Measurements from ENCODE around the gene MAD2L2.

Gene MAD2L2

DNA sequence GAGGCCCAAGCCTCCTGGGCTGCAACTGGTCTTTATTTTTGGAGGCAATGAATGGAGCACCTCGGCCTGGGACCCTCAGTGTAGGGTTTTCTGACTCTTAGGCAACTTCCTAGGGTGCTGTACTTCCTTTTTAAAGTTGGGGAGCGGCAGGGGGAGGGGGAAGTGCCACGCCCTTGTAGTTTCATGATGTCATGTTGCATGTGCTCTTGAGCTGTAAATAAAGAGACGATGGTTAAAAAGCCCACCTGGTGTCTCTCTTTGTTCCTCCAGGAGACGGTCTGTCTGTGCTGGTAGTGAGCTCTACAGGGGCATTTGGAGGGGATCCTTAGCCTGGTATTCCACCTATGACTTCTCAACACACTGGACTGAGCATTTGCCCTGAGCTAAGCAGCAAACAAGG is 44.7 kb upstream of the MAD2L2 start:
- TF ChIP-seq, protein P1, sequence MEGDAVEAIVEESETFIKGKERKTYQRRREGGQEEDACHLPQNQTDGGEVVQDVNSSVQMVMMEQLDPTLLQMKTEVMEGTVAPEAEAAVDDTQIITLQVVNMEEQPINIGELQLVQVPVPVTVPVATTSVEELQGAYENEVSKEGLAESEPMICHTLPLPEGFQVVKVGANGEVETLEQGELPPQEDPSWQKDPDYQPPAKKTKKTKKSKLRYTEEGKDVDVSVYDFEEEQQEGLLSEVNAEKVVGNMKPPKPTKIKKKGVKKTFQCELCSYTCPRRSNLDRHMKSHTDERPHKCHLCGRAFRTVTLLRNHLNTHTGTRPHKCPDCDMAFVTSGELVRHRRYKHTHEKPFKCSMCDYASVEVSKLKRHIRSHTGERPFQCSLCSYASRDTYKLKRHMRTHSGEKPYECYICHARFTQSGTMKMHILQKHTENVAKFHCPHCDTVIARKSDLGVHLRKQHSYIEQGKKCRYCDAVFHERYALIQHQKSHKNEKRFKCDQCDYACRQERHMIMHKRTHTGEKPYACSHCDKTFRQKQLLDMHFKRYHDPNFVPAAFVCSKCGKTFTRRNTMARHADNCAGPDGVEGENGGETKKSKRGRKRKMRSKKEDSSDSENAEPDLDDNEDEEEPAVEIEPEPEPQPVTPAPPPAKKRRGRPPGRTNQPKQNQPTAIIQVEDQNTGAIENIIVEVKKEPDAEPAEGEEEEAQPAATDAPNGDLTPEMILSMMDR (IDR thresholded peaks at IDR 0.05; ENCODE audit: borderline replicate concordance, control extremely low read depth, extremely low read depth, insufficient read depth, missing control alignments) = no peak
- in situ Hi-C loops (cut with MboI; ENCODE audit: low sequenced_read_pairs, unreplicated experiment) = no loop called here
- no peak for DNase-seq (ENCODE audit: low spot score)

DNA sequence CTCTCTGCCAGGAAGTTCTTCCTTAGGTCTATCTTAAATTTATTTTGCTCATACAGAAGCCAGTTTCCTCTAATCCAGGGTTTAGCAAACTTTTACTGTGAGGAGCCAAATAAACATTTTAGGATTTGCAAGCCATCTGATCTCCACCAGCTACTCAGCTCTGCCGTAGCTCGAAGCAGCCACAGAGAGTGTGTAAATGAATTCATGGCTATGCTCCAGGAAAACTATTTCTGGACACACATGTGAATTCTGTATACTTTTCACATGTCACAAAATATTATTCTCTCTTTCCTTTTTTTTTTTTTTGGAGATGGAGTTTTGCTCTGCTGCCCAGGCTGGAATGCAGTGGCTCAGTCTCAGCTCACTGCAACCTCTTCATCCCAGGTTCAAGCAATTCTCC is 41.6 kb upstream of the MAD2L2 start:
- DNase-seq (ENCODE audit: low spot score) = no peak
- TF ChIP-seq, protein P1 (IDR thresholded peaks at IDR 0.05; ENCODE audit: borderline replicate concordance, control extremely low read depth, extremely low read depth, insufficient read depth, missing control alignments) = no peak
- in situ Hi-C loops (cut with MboI; ENCODE audit: low sequenced_read_pairs, unreplicated experiment) = no loop called here

DNA sequence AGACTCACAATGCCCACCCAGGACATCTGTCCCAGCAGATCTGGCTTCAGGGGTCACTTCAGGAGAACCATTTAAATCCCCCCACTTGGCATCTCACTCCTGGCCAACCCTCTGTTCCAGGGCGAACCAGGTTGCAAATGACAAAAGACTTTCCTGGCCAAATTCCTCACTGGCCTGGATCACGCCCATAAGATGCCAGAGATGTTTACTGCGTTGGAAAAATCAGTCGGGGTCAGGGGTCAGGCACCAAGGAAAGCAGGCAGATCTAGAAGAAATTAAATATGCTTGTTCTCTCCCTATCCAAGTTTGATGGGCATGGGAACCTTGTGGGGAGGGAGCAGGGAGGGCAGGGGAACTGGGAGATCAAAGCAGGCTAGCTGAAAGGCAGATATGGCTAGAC is 40.4 kb upstream of the MAD2L2 start:
- TF ChIP-seq, protein P1 (IDR thresholded peaks at IDR 0.05; ENCODE audit: borderline replicate concordance, control extremely low read depth, extremely low read depth, insufficient read depth, missing control alignments) = no peak
- DNase-seq (ENCODE audit: low spot score) = no peak
- in situ Hi-C loops (cut with MboI; ENCODE audit: low sequenced_read_pairs, unreplicated experiment) = no loop called here

DNA sequence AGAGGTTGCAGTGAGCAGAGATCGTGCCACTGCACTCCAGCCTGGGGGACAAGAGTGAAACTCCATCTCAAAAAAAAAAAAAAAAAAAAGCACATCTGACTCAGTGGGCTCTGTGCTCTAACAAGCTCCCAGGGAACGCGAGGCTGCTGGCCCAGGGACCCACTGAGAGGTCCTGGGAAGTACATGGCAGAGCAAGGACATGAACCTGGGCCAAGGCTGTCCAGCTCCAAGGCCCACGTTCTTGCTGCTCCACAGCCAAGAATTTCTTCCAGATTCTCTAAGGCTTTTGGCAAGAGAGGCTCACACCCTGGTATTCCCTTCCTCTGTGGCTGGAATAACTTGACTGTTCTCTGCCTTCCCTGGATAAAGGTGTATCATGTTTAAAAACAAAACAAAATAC is 39.6 kb upstream of the MAD2L2 start:
- in situ Hi-C loops (cut with MboI; ENCODE audit: low sequenced_read_pairs, unreplicated experiment) = no loop called here
- TF ChIP-seq, protein P1 (IDR thresholded peaks at IDR 0.05; ENCODE audit: borderline replicate concordance, control extremely low read depth, extremely low read depth, insufficient read depth, missing control alignments) = no peak
- DNase-seq (ENCODE audit: low spot score) = no peak

DNA sequence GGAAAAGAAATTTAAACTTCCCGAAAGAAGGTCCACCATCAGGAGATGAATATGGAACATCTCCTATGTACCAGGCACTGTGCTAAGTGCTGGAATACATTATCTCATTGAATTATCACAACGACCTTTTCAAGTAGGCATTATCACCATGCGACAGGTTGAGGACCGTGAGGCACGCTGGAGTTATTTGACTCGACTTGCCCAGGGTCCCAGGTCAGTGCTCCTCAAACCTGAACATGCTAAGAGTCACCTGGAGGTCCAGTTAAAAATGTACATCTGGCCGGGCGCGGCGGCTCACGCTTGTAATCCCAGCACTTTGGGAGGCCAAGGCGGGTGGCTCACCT is 39.1 kb upstream of the MAD2L2 start:
- in situ Hi-C loops (cut with MboI; ENCODE audit: low sequenced_read_pairs, unreplicated experiment) = no loop called here
- TF ChIP-seq, protein P1 (IDR thresholded peaks at IDR 0.05; ENCODE audit: borderline replicate concordance, control extremely low read depth, extremely low read depth, insufficient read depth, missing control alignments) = no peak
- no peak for DNase-seq (ENCODE audit: low spot score)

DNA sequence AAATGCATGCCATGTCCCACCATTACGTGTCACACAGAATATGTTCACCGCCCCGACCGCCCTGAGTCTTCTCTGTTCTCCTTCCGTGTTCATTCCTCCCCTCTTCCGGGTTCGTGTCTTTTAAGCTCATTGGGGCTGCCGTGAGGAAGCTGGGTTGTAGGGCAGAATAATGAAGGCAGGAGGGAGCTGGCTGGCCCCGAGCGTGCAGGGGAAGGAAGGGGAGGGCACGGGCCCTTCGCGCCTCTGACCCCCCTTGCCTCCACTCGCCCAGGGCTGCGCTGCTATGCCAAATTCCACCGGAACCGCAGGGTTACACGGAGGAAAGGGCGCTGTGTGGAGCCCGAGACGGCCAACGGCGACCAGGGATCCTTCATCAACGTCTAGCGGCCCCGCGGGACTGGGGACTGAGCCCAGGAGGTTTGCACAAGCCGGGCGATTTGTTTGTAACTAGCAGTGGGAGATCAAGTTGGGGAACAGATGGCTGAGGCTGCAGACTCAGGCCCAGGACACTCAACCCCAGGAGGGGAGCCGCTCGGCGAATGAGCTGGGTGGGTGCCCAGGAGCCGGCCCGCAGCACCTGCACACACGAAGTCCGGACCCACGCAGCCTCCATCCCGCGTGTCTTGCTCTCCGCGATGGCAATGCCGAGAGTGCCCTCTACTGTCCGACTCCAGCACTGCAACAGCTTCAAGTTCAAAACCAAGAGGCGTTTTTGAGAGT is 38.5 kb upstream of the MAD2L2 start:
- in situ Hi-C loops (cut with MboI; ENCODE audit: low sequenced_read_pairs, unreplicated experiment) = loop anchor here (10.0 kb wide), 1 partner anchor 65 kb away; the partner anchor contains the start of genes FBXO2 and FBXO44
- peak; percentile 84 for DNase-seq (ENCODE audit: low spot score)
- TF ChIP-seq, protein P1 (IDR thresholded peaks at IDR 0.05; ENCODE audit: borderline replicate concordance, control extremely low read depth, extremely low read depth, insufficient read depth, missing control alignments) = peak; percentile 97

Measured in GM13976 (cell line).